Gastroesophageal sphincter (tissue), 3 donors: ENCODE measurements around the gene SAMM50.

Experiments
- POLR2A ChIP-seq, 2 donors: fragments of 450-650 bp; IDR thresholded peaks; one replicate each; pipeline ENCODE4 v1.6.1; 2017; ENCODE audit warnings: antibody characterized with exemption in 2 of 2, mild to moderate bottlenecking in 2 of 2, moderate library complexity in 1 of 2
- POLR2AphosphoS5 ChIP-seq: sonication (generic); formaldehyde crosslinking; IDR thresholded peaks from one replicate; pipeline ENCODE4 v1.6.1; 2017; ENCODE audit warnings: antibody characterized with exemption
- TF ChIP-seq, protein P1 (sequence below), 4 experiments: fragments of 200-600 bp in 2 of 4; fragments of 450-650 bp in 2 of 4; sonication (generic) in 1 of 4; IDR thresholded peaks; one replicate each; pipeline ENCODE4 v1.5.1; 2017 to 2019; ENCODE audit warnings: antibody characterized with exemption in 4 of 4, mild to moderate bottlenecking in 2 of 4, moderate library complexity in 2 of 4

DNA sequence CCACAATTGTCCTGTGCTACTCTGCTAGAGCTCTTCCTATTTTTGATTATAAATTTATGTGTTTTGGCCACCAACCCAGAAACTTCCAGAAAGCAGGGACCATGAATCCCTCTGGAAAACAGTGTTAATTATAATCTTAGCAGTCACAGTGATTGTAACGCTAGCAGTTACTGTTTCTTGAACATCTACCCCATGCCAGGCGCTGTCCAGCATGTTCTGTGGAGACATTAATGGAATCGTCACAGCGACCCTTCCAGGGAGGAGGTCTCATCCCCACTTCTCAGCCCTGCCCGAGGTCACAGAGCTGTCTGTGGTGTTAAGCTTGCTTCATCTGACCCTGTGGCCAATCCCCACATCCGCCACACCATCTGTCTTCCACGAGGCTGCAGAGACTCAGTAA, 49.6 kb upstream of the SAMM50 start:
- TF ChIP-seq POLR2A (IDR thresholded peaks at IDR 0.05) = no peak
- TF ChIP-seq, protein P1, sequence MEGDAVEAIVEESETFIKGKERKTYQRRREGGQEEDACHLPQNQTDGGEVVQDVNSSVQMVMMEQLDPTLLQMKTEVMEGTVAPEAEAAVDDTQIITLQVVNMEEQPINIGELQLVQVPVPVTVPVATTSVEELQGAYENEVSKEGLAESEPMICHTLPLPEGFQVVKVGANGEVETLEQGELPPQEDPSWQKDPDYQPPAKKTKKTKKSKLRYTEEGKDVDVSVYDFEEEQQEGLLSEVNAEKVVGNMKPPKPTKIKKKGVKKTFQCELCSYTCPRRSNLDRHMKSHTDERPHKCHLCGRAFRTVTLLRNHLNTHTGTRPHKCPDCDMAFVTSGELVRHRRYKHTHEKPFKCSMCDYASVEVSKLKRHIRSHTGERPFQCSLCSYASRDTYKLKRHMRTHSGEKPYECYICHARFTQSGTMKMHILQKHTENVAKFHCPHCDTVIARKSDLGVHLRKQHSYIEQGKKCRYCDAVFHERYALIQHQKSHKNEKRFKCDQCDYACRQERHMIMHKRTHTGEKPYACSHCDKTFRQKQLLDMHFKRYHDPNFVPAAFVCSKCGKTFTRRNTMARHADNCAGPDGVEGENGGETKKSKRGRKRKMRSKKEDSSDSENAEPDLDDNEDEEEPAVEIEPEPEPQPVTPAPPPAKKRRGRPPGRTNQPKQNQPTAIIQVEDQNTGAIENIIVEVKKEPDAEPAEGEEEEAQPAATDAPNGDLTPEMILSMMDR (IDR thresholded peaks at IDR 0.05) = no peak
- TF ChIP-seq POLR2AphosphoS5 = no peak
